ENCODE data around the gene ACTL7B.
"Not testable (repeated sequence)": the region's sequence is repeated elsewhere in the genome, so short reads cannot be mapped to it uniquely, and the experiment has no call there.

Gene ACTL7B

DNA sequence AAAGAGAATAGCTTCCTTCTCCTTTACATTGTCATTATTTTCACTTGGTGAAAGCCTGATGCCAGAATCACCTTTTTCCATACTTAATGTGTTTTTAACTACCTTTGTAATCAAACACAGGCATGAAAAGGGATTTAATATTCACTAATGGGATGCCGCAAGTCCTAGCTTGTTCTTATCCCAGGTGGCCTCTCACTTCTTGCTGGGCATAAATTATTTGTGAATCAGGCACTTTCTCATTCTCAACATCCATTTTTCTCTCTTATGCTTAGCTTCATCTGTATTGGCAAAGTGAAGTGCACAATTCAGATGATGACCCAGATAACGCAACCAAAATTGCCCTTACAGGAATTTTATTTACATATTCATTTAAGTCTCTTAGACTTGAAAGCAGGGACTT lies 10.9 kb downstream of the ACTL7B start:
- no peak for DNase-seq (ENCODE audit: low read depth, low spot score)

DNA sequence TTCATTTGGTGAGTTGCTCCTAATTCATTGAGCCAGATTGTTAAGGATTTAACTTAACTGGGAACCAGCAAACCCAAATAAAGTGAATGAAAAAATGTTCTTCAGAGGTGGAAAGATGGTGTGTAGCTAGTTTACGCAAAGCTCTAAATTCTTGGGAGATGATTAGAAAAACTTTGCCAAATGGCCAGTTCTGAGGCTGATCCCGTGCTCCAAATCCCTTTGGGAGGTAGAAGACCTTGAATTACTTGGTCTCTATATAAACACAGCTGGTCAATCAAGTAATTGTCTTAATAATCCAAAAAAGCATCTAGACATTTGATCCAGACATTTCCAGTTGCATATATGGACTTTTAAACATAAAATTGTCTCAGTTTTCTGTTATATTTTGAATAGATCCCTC lies 11.4 kb downstream of the ACTL7B start:
- DNase-seq (ENCODE audit: low read depth, low spot score): no peak

DNA sequence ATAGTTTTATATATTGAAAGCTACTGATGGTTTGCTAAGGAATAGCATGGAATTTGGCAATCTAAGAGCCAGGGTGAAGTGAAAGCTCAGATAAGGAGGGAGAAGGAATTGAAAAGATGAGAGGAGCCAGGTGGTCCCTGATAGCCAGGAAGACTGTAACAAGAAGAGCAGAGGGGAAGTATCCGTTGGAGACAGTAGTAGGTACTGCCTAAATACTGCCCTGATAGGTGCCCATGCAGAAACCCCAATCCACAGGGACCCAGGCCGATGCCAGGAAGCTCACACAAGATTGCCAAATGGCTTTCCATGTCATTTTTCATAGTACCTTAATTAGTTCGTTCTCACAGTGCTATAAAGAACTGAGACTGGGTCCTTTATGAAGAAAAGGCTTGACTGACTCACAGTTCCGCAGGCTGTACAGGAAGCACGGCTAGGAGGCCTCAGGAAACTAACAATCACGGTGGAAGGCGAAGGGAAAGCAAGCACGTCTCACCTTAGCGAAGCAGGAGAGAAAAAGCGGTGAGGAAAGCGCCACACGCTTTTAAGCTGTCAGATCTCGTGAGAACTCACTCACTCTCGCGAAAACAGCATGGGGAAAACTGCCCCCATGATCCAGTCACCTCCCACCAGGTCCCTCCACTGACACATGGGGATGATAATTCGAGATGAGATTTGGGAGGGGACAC lies 13.0 kb downstream of the ACTL7B start:
- no peak for DNase-seq (ENCODE audit: low read depth, low spot score)

DNA sequence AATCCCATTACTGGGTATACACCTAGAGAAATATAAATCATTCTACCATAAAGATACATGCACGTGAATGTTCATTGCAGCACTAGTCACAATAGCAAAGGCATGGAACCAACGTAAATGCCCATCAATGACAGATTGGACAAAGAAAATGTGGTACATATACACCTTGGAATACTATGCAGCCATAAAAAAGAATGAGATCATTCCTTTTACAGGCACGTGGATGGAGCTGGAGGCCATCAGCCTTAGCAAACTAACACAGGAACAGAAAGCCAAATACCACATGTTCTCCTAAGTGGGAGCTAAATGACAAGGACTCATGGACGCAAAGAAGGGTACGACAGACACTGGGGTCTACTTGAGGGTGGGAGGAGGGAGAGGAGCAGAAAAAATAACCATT lies 16.2 kb downstream of the ACTL7B start:
- not testable (repeated sequence) for DNase-seq (ENCODE audit: low read depth, low spot score)

DNA sequence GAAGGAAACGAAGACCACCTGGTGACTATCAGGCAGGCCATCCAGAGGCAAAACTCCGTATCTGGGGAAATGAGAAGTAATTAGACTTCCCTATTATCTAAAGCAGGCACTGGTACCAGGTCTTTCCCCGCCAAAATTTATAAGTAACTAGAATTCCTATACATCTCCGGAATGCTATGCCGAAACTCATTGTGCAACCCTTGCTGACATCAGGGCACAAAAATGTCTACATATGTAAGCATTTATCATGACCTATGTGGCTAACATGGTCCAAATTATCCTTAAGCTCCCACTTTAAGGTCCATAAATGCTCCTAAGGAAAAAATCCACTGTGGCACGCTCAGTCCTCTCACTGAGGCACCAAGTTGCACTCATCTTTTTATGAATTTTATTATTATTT lies 17.8 kb downstream of the ACTL7B start:
- no peak for DNase-seq (ENCODE audit: low read depth, low spot score)

DNA sequence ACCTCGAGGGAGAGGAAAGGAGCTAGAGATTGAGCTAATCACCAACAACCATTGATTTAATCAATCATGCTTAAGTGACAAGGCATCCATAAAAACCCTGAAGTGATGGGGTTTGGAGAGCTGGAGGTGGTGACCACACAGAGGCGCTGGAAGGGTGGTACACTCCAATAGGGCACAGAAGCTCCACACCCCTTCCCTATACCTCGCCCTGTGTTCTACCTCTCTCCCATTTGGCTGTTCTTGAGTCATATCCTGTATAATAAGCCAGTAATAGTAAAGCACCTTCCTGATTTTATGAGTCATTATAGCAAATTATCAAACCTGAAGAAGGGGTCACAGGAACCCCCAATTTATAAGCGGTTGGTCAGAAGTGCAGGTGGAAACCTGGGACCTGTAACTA lies 18.3 kb downstream of the ACTL7B start:
- no peak for DNase-seq (ENCODE audit: low read depth, low spot score)

DNA sequence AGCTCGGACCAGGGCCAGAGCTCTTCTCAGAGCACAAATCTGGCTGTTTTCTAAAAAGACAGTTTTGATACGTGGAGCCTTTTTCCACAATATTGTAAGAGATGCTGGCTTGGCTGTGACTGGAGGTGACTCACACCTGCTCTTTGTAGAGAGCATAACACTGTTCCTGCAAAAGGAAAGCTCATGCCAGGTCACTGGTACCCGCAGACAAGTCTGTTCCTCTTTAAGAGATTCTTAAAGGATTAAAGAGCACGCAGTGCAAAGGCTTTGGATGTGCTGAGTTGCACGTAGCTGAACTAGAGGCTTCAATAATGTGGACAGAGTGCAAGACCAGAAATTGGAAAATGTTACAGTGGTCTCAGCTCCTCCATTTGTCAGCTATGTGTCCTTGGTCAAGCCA lies 19.0 kb downstream of the ACTL7B start:
- no peak for DNase-seq (ENCODE audit: low read depth, low spot score)

DNA sequence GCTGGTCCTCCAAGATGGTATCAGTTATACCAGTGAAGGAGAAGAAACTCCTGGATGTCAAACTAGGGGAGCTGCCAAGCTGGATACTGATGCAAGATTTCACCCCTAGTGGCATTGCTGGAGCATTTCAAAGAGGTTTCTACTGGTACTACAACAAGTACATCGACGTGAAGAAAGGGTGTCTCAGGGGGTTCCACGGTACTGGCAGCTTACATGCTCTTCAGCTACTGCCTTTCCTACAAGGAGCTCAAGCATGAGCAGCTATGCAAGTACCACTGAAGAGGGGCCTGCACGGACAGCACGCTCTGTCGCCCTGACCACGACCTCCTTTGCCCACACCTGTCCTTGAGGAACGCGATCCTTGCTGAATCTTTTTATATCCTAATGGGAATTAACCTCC lies 19.5 kb downstream of the ACTL7B start:
- DNase-seq (ENCODE audit: low read depth, low spot score): no peak

DNA sequence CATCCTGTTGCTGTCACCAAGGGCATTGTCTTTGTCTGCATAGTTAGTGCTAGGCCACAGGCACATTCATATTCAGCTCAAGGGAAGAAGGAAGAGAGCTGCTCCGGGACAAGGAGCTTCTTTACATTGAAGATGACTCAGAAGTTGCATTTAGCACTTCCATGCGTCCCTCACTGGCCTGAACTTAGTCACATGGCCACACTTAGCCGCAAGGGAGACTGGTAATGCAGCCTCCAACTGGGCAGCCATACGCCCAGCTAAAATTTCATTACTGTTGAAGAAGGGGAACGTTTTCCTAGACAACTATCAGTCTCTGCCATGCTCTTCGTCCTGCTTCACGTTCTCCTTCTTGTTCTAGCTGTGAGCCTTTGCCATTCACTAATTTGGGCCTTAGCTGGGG lies 20.0 kb downstream of the ACTL7B start:
- no peak for DNase-seq (ENCODE audit: low read depth, low spot score)

DNA sequence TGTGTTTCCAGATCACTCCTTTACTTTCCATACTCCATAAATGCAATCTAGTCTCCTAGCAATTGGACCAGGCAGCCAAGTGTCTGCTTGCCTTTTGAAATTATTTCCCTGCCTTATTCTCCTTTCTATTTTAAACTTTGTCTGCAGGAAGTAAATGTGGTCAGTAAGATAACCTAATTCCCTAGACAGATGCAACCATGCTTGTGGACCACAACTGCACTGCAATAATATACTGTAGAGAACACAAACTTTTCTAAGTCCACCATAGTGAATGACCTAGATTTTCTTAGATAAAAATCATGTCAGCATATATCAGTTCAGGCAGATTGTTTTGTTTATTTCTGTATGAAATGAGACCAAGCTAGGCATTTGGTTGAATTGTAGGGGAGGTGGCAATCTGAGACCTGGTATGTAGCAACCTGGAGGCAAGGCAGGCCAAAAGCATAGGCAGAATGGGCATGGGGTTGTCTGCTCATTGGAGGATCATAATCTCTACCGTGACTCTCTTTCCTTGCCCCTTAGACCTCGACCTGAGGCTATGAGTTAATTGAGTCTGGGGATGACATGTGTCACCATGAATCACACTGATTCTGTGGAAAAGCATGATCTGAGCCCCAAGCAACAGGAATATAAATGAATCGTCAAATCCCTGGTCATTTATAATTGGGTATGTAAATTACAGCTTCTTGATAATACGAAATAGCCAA lies 20.7 kb downstream of the ACTL7B start:
- no peak for DNase-seq (ENCODE audit: low read depth, low spot score)

DNA sequence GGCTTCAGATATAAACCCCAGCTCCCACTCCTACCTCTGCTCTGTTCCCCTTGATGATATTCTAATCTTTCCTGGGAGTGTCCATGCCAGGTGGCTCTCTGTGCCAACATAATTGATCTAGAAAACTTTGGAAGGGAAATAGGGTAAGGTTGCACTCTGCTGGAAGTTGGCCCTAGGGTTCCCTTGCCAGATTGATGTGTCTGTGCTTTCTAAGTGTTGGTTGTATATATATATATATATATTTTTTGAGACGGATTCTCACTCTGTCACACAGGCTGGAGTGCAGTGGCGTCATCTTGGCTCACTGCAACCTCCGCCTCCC lies 23.6 kb downstream of the ACTL7B start:
- DNase-seq (ENCODE audit: low read depth, low spot score): no peak

DNA sequence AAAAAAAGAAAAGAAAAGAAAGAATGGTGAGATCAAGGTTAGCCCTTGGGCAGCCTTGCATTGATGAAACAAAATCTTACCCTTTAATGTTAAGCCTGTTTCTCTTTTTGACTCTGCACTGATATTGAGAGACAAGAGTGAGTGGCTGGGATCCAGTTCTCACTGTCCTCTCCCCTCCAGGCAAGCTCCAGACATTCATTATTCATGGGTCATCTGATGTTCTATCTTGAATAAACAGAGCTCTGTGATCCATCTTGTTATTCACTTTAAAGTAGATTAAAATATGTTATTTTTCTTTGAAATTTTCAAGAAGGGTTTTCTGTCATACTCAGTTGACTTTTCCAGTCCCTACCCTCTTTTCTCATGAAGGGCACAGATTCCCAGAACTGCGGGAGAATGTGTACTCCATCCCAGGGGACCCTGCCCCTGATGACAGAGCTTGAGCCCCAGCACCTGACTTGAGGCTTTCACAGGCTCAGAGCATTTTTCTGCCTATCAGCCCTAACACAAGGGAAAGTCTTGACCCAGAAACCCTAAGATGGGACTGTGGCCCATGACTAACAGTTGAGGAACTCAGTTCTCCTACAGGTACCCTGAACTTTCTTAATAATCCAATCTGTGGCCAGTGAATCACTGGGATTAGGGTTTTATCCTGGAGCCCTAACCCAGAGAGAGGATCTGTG lies 24.1 kb downstream of the ACTL7B start:
- no peak for DNase-seq (ENCODE audit: low read depth, low spot score)

DNA sequence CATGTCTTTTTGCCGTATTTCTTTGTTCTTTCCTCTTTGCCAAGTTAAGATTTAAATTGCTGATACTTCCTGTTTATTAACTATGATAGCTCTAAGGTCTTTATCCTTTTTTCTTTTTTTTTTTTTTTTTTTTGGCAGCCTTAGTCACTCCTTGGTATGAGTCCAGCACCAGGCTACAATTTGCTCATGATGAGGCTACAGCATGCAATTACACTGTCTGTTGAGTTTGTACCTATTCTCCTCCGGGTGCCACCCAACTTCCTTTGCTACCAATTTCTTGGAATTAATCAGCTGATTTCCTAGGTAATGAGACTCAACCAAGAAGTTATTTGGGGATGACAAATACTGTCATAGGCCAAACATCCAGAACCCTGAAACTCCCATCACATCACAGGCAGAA lies 25.5 kb downstream of the ACTL7B start:
- DNase-seq (ENCODE audit: low read depth, low spot score): no peak

DNA sequence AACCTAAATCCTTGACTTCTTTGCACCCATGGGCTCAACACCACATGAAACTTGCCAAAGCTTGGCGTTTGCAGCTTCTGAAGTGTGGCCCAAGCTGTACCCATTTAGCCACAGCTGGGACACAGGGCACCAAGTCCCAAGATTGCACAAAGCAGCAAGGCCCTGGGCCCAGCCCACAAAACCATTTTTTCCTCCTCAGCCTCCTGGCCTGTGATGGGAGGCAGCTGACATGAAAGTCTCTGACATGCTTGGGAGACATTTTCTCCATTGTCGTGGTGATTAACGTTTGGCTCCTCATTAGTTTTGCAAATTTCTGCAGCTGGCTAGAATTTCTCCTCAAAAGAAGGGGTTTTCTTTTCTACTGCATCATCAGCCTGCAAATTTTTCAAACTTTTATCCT lies 32.0 kb downstream of the ACTL7B start:
- no peak for DNase-seq (ENCODE audit: low read depth, low spot score)

DNA sequence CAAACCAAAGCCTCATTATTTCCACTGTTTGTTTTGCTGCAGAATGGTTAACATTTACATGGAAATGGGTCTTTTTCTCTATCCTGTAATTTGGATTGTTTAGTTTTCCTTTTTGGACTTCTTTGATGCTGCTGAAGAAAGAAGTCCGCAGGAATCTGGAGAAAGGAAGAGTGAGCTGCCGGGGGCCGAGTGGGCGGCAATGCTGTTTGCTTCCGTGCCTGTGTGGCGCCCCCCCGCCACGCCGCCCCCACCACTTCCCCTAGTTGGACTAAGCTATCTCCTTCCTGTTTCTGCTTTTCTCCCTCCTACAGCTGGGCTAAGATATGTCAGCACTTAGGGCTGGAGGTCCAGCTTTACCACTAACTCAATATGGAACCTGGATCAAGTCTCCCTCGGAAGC lies 39.7 kb downstream of the ACTL7B start:
- DNase-seq (ENCODE audit: low read depth, low spot score): no peak

DNA sequence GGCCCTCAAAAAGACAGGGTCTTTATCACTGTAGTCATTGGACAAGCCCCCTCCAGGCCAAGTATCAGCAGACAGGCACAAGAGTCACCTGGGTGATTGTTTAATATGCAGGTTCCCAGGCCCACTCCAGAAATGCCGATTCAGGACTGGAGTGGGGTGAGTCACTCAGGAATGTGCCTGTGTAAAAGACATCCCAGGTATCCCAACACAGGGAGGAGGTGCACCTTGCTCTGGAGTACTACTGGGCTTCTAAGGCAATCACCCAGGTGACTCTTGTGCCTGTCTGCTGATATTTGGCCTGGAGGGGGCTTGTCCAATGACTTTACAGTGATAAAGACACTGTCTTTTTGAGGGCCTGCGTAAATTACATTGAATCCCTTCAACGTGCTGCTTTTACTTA lies 40.6 kb downstream of the ACTL7B start:
- DNase-seq (ENCODE audit: low read depth, low spot score): no peak

DNA sequence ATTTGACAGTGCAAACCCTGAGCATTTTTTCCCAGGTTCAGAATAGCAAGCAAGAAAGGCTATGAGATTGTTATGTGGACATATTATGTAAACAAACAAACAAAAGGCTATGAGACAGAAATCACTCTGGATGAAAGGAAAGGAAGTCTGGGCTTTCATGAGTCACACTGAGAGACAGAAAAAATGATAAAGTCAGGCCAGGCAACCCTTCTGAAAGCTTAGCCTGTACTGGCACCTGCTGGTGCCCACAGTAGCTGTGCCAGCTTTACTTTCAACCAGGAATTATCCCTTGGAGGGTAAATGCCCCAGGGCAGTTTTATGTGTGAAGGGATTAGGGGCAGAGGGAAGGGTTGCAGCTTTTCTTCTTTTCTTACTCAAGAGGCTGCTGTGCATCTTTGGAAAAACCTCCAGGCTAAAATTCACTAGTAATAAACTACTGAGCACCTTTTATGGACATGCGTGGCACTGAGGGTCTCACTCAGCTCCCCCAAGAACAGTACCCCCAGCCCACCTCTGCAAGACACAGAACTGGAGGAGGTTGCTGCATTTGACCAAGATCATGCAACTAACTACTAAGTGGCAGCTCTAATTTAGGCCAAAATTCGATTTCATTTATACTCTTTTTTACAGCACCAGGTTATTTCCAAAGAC lies 41.7 kb downstream of the ACTL7B start:
- DNase-seq (ENCODE audit: low read depth, low spot score): no peak

DNA sequence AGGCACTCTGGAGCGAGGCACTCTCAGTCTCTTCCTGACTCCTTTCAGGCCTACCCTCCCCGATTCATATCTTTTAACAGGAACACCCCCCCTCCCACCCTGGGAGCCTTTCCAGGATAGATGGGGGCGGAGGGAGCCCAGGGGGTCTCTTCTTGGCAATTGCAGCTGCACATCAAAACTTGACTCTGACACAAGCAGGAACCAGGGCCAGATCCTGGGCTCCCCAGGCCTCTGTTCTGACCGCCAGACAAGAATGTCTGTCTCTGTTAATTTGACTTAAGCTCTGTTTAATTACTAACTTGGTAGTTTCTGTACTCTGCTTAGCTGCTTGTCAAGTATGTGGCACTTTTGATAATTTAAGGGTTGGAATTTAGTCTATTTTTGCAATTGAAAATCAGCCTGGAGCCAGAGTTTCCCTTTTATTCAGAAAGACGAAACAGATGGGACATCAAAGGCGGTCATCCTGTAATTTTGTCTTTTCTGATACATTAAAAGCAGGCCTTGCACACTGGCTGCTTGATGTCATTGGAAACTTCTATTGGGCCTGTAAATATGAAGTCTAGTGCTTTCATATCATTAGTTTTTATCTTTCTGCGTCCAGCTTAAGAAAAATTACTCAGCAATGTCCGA lies 43.3 kb downstream of the ACTL7B start:
- DNase-seq (ENCODE audit: low read depth, low spot score): no peak

DNA sequence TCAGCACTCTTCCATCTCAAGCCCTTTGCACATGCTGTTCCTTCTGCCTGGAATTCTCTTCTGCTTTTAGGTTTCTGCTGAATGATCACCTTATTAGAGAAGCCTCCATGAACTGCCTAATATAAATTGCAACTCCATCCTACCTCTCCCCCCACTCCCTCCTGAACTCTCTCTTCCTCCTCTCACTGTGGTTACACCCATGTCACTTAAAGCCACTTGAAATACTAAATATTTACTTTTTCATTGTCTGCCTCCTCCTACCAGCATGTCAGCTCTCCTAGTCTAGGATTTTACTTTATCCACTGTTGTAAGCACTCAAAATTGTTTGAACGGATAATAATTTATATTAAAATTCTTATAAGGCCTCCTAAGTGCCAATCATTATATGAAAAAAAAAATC lies 43.8 kb downstream of the ACTL7B start:
- DNase-seq (ENCODE audit: low read depth, low spot score): no peak

DNA sequence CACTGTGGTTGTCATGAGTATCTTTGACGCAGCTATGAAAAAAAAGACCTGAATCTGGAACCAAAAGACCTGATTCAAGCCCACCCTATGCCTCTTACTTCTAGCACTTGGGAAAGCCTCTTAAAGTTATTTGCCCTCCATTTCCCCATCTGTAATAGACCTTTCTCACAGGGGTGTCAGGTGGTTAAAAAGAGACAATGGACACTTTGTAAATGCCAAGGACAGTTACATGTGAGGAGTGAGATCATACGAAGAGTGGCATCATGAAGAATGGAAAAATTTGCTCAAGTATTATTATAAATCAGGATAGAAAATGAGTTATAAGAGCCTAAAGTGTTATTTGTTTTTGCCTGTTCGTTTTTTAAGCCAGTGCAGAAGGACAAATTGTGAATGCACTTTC lies 46.5 kb downstream of the ACTL7B start:
- no peak for DNase-seq (ENCODE audit: low read depth, low spot score)

Data from iPS DF 19.7 (cell line).